Pancreas (tissue), 10 donors: ENCODE measurements around the gene RFPL2. TPM values are rescaled to one million over a fixed set of nuclear protein-coding genes. Genes with fewer than 3 reads are reported as not detected.
"Not testable (repeated sequence)": the region's sequence is repeated elsewhere in the genome, so short reads cannot be mapped to it uniquely, and the experiment has no call there.

Experiments
- ATAC-seq, 4 donors: fragments of 200-7000 bp; cut with Tn5 transposase; one replicate each; pipeline versions ENCODE4 v1.8.0 to v1.9.1; 2020; ENCODE audit warnings: mild to moderate bottlenecking in 4 of 4, moderate library complexity in 4 of 4
- DNase-seq, 6 donors: peaks; one replicate each; pipeline ENCODE4 v3.0.0-alpha.2; 2020
- FAIRE-seq: peaks from 2 replicates; lab custom pipeline; 2012; peaks lifted over from hg19 to GRCh38; lab: Jason Lieb, UNC
- H3K27ac ChIP-seq, 4 donors: fragments of 200-600 bp; sonication (generic); 1 replicate in 3 of 4; 2 replicates in 1 of 4; pipeline versions ENCODE4 v1.5.0 to v1.8.0; 2020
- H3K27me3 ChIP-seq, 4 donors: fragments of 200-600 bp; one replicate each; pipeline ENCODE4 v1.8.0; 2021
- H3K36me3 ChIP-seq, 3 donors: fragments of 200-600 bp; sonication (generic) in 1 of 3; one replicate each; pipeline versions ENCODE4 v1.5.0 to v1.8.0; 2020 to 2021
- H3K4me1 ChIP-seq, 3 donors: fragments of 200-600 bp; one replicate each; pipeline ENCODE4 v1.8.0; 2021
- H3K4me3 ChIP-seq, 4 donors: fragments of 200-600 bp; sonication (generic) in 2 of 4; one replicate each; pipeline versions ENCODE4 v1.5.0 to v1.8.0; 2020 to 2021
- H3K9me3 ChIP-seq, 4 donors: fragments of 200-600 bp; one replicate each; pipeline ENCODE4 v1.8.0; 2021
- CTCF ChIP-seq, 4 donors: fragments of 200-600 bp; sonication (generic) in 3 of 4; IDR thresholded peaks; one replicate each; pipeline versions ENCODE4 v1.5.0 to v1.8.0; 2021; ENCODE audit warnings: antibody characterized with exemption in 4 of 4
- WGBS, 2 donors: extraction: QIAGEN DNeasy Blood & Tissue Kit; methylation state at CpG; one replicate each; pipeline ENCODE4 v1.1.7; 2013; 5-methylcytosine and 5-hydroxymethylcytosine counted together
- intact Hi-C, 3 donors: fragments of 100-400 bp; cut with DNase I; formaldehyde crosslinking; loops; one replicate each; pipeline versions ENCODE4 v1.11.1 to v1.14.2; 2022
- polyA plus RNA-seq, 2 donors: library from polyadenylated mRNA; stranded (reverse); fragments of 200-250 nt; gene quantifications; one replicate each; pipeline ENCODE4 v1.2.3, GENCODE V29; 2013
- total RNA-seq, 6 donors: library from RNA; stranded (reverse); fragmentation: NEBNext Ultra II Directional in 4 of 6; extraction: Animal tissue kit (Norgen Biotek cat#: 25700) in 4 of 6; gene quantifications; one replicate each; pipeline versions ENCODE4 v1.2.1 to v1.2.4, GENCODE V29; 2021 to 2023
- donor health status: healthy with polysubstance abuse.
- donor health status: DM: no; HTN: no; CAD: no; lungs with moderate emphysema.
- donor health status: DM: no; HTN: no; CAD: no.
- donor health status: control.
- donor health status: control.
- donor health status: Bipolar disorder and iron deficiency.
- donor health status: DM: yes; HTN: yes; CAD: no.
- donor health status: DM: no; HTN: no; CAD: no.
- donor health status: DM: no; HTN: no; CAD: no.
- donor health status: DM: yes; HTN: yes; CAD: no.

The RFPL2 gene
- total and polyA plus RNA-seq, 8 donors, result 0.08 to 1.5 (median 0.19) TPM; not detected in 5

GRCh38 chr22:32175683-32176644, 28.9 kb downstream of the RFPL2 start:
- no peaks in the 10 kb centered on the region for H3K9me3 ChIP-seq
- DNase-seq, result peak in 1 of 6 donors; percentile 58
- no peaks in the 10 kb centered on the region for H3K4me1 ChIP-seq
- H3K36me3 ChIP-seq, result no peaks in the 10 kb centered on the region
- no peak for TF ChIP-seq CTCF (IDR thresholded peaks at IDR 0.05)
- intact Hi-C loops, result no loop called here
- no peak overlapping the region for H3K27ac ChIP-seq
- 4 to 7% methylated on average over 43 to 73 of the region's 73 CpGs for WGBS, 2 donors
- peaks cover 0 to 7% (median 0%) of the 10 kb centered on the region in 4 donors for H3K27me3 ChIP-seq
- peak in 2 of 4 donors; percentile 14 to 44 for ATAC-seq
- FAIRE-seq, result no peak
- H3K4me3 ChIP-seq, result no peak overlapping the region

GRCh38 chr22:32175115-32175514, 29.8 kb downstream of the RFPL2 start:
- Histone ChIP-seq H3K9me3 (no peaks in the 10 kb centered on the region), H3K4me3 (no peak overlapping the region), H3K36me3 (no peaks in the 10 kb centered on the region), H3K4me1 (no peaks in the 10 kb centered on the region), H3K27me3 (peaks cover 0 to 7% (median 0%) of the 10 kb centered on the region in 4 donors), H3K27ac (no peak overlapping the region)
- no peak for FAIRE-seq
- intact Hi-C loops, result no loop called here
- no peak for DNase-seq
- 61 to 74% methylated on average over 11 of the region's 11 CpGs for WGBS, 2 donors
- no peak for TF ChIP-seq CTCF (IDR thresholded peaks at IDR 0.05)
- ATAC-seq, result no peak

GRCh38 chr22:32165681-32166080, 39.2 kb downstream of the RFPL2 start:
- H3K4me1 ChIP-seq, result no peaks in the 10 kb centered on the region
- no peaks in the 10 kb centered on the region for H3K27me3 ChIP-seq
- H3K27ac ChIP-seq, result no peak overlapping the region
- DNase-seq, result no peak
- no peak for ATAC-seq
- intact Hi-C loops, result no loop called here
- H3K9me3 ChIP-seq, result no peaks in the 10 kb centered on the region
- TF ChIP-seq CTCF (IDR thresholded peaks at IDR 0.05), result no peak
- no peaks in the 10 kb centered on the region for H3K36me3 ChIP-seq
- 56 to 77% methylated on average over 6 of the region's 6 CpGs for WGBS, 2 donors
- no peak overlapping the region for H3K4me3 ChIP-seq
- no peak for FAIRE-seq

GRCh38 chr22:32164075-32164860, 40.6 kb downstream of the RFPL2 start:
- WGBS, 2 donors, result 37 to 43% methylated on average over 6 of the region's 6 CpGs
- Histone ChIP-seq H3K27ac (no peak overlapping the region), H3K27me3 (no peaks in the 10 kb centered on the region), H3K9me3 (no peaks in the 10 kb centered on the region), H3K4me1 (no peaks in the 10 kb centered on the region), H3K4me3 (no peak overlapping the region), H3K36me3 (no peaks in the 10 kb centered on the region)
- intact Hi-C loops, result no loop called here
- no peak for TF ChIP-seq CTCF (IDR thresholded peaks at IDR 0.05)
- DNase-seq (no peak), ATAC-seq (no peak), FAIRE-seq (no peak)

- H3K27ac ChIP-seq, H3K36me3 ChIP-seq, H3K27me3 ChIP-seq, FAIRE-seq, ATAC-seq, H3K4me3 ChIP-seq, H3K9me3 ChIP-seq, H3K4me1 ChIP-seq, DNase-seq, intact Hi-C loops: not testable (repeated sequence)
- 57 to 67% methylated on average over 5 of the region's 5 CpGs for WGBS, 2 donors
These were observed 44.5 kb downstream of the RFPL2 start for GRCh38 chr22:32160411-32160810.
